Type B pancreatic cell (in vitro differentiated cells): ENCODE results near the gene ACAN. TPM values are rescaled to one million over a fixed set of nuclear protein-coding genes. Genes with fewer than 3 reads are reported as not detected.
A peak's percentile ranks its signal among the peaks of the same experiment; 100 is the strongest.

ENCODE experiments used
- DNase-seq: peaks from one replicate; pipeline ENCODE4 v3.0.0; 2021; ENCODE audit warnings: mixed read lengths; ENCODE audit not compliant: unreplicated experiment; ENCODE audit errors: extremely low spot score
- H3K27ac Mint-ChIP-seq: 2 replicates; pipeline ENCODE4 v1.8.0; 2021; ENCODE audit warnings: mild to moderate bottlenecking, mixed read lengths
- H3K27me3 Mint-ChIP-seq: 2 replicates; pipeline ENCODE4 v1.8.0; 2021; ENCODE audit warnings: mixed read lengths
- H3K36me3 Mint-ChIP-seq: 2 replicates; pipeline ENCODE4 v1.8.0; 2021; ENCODE audit warnings: mixed read lengths
- H3K4me1 Mint-ChIP-seq: one replicate; pipeline ENCODE4 v1.8.0; 2021; ENCODE audit warnings: mixed read lengths; ENCODE audit not compliant: unreplicated experiment
- H3K4me3 Mint-ChIP-seq: 2 replicates; pipeline ENCODE4 v1.8.0; 2021; ENCODE audit warnings: mild to moderate bottlenecking, mixed read lengths
- H3K9me3 Mint-ChIP-seq: 2 replicates; pipeline ENCODE4 v1.8.0; 2021; ENCODE audit warnings: mixed read lengths
- CTCF ChIP-seq: fragments of 200-600 bp; sonication (generic); conservative IDR thresholded peaks from 2 replicates; pipeline ENCODE4 v1.5.0; 2021; ENCODE audit warnings: antibody characterized with exemption, mild to moderate bottlenecking
- total RNA-seq: library from RNA; stranded (reverse); gene quantifications from 2 replicates; pipeline ENCODE4 v1.2.1, GENCODE V29; 2021; ENCODE audit warnings: low replicate concordance

Gene ACAN
- total RNA-seq, 1 donor from 2014 or later, result 6.9 TPM

- no peaks in the 10 kb centered on the region for H3K9me3 Mint-ChIP-seq
- no peak for DNase-seq
Observed at GRCh38 chr15:88888719-88889118, 85.5 kb downstream of the ACAN start.

GRCh38 chr15:88890495-88890894, 87.3 kb downstream of the ACAN start:
- no peak overlapping the region for H3K4me3 Mint-ChIP-seq
- no peak for TF ChIP-seq CTCF
- H3K27ac Mint-ChIP-seq, result no peak overlapping the region
- no peaks in the 10 kb centered on the region for H3K9me3 Mint-ChIP-seq
- H3K36me3 Mint-ChIP-seq, result no peaks in the 10 kb centered on the region
- DNase-seq, result no peak
- H3K4me1 Mint-ChIP-seq, result peaks cover 2% of the 10 kb centered on the region
- H3K27me3 Mint-ChIP-seq, result peaks cover 18% of the 10 kb centered on the region

More at GRCh38 chr15:88888719-88889118, 85.5 kb downstream of the ACAN start:
- H3K36me3 Mint-ChIP-seq, result no peaks in the 10 kb centered on the region
- no peak overlapping the region for H3K27ac Mint-ChIP-seq
- no peaks in the 10 kb centered on the region for H3K4me1 Mint-ChIP-seq
- peaks cover 7% of the 10 kb centered on the region for H3K27me3 Mint-ChIP-seq
- TF ChIP-seq CTCF, result no peak
- no peak overlapping the region for H3K4me3 Mint-ChIP-seq

- no peak overlapping the region for H3K4me3 Mint-ChIP-seq
- H3K27ac Mint-ChIP-seq, result no peak overlapping the region
- H3K27me3 Mint-ChIP-seq, result peaks cover 20% of the 10 kb centered on the region
- no peaks in the 10 kb centered on the region for H3K36me3 Mint-ChIP-seq
- TF ChIP-seq CTCF, result no peak
- no peaks in the 10 kb centered on the region for H3K9me3 Mint-ChIP-seq
- DNase-seq, result no peak
- H3K4me1 Mint-ChIP-seq, result peaks cover 8% of the 10 kb centered on the region
Observed at GRCh38 chr15:88891540-88892254, 88.5 kb downstream of the ACAN start.

GRCh38 chr15:88894348-88894818, 91.1 kb downstream of the ACAN start:
- DNase-seq, result peak; percentile 81
- peak; percentile 79 for TF ChIP-seq CTCF
- Mint-ChIP-seq H3K27ac (peak overlapping the region; percentile 34), H3K9me3 (no peaks in the 10 kb centered on the region), H3K4me1 (peaks cover 19% of the 10 kb centered on the region), H3K4me3 (peak overlapping the region; percentile 80), H3K36me3 (no peaks in the 10 kb centered on the region), H3K27me3 (peaks cover 20% of the 10 kb centered on the region)

GRCh38 chr15:88894819-88895767, 91.9 kb downstream of the ACAN start, which contains the start of gene HAPLN3:
HAPLN3 (minus strand) TSS chr15:88895544; CDS start chr15:88887298, 8,246 bp downstream.
- Mint-ChIP-seq H3K9me3 (no peaks in the 10 kb centered on the region), H3K4me1 (peaks cover 19% of the 10 kb centered on the region), H3K27me3 (peaks cover 20% of the 10 kb centered on the region), H3K4me3 (peak within 1 kb of the TSS; percentile 80), H3K27ac (peak within 1 kb of the TSS; percentile 34), H3K36me3 (no peaks in the 10 kb centered on the region)
- no peak for TF ChIP-seq CTCF
- no peak for DNase-seq
